H9 (cell line): Measurements from ENCODE around the gene PRKCA. TPM values are rescaled to one million over a fixed set of nuclear protein-coding genes. Genes with fewer than 3 reads are reported as not detected.
A peak's percentile ranks its signal among the peaks of the same experiment; 100 is the strongest.

Experiments
- DNase-seq: peaks from one replicate; pipeline ENCODE4 v3.0.0-alpha.2; 2017
- H2AFZ ChIP-seq: one replicate; pipeline ENCODE4 v1.6.1; 2013; ENCODE audit warnings: mild to moderate bottlenecking, low read length, control low read depth, moderate library complexity
- H2AK5ac ChIP-seq: 2 replicates; pipeline ENCODE4 v1.6.1; 2013; ENCODE audit warnings: low read length, control low read depth, mixed read lengths; ENCODE audit not compliant: insufficient read length
- H2BK120ac ChIP-seq: one replicate; pipeline ENCODE4 v1.6.1; 2013; ENCODE audit warnings: low read depth, mild to moderate bottlenecking, low read length, control low read depth, inconsistent platforms; ENCODE audit not compliant: poor library complexity, severe bottlenecking
- H2BK12ac ChIP-seq: 2 replicates; pipeline ENCODE4 v1.6.1; 2013; ENCODE audit warnings: low read length, control low read depth, mixed read lengths, low read depth; ENCODE audit not compliant: insufficient read length
- H2BK15ac ChIP-seq: 2 replicates; pipeline ENCODE4 v1.6.1; 2013; ENCODE audit warnings: low read depth, low read length, control low read depth
- H2BK20ac ChIP-seq: one replicate; pipeline ENCODE4 v1.6.1; 2013; ENCODE audit warnings: low read depth, mild to moderate bottlenecking, low read length, control low read depth, inconsistent platforms; ENCODE audit not compliant: poor library complexity, severe bottlenecking
- H2BK5ac ChIP-seq: 2 replicates; pipeline ENCODE4 v1.6.1; 2013; ENCODE audit warnings: low read length, control low read depth, mixed read lengths; ENCODE audit not compliant: insufficient read length
- H3K14ac ChIP-seq: 2 replicates; pipeline ENCODE4 v1.6.1; 2013; ENCODE audit warnings: low read length, control low read depth; ENCODE audit not compliant: insufficient read depth
- H3K18ac ChIP-seq: 2 replicates; pipeline ENCODE4 v1.6.1; 2013; ENCODE audit warnings: low read depth, mild to moderate bottlenecking, mixed read lengths, low read length, control low read depth; ENCODE audit not compliant: insufficient read length
- H3K23ac ChIP-seq: 2 replicates; pipeline ENCODE4 v1.6.1; 2013; ENCODE audit warnings: low read length, control low read depth, mixed read lengths, low read depth; ENCODE audit not compliant: insufficient read length
- H3K23me2 ChIP-seq: 2 replicates; pipeline ENCODE4 v1.6.1; 2013; ENCODE audit warnings: low read depth, mild to moderate bottlenecking, mixed read lengths, low read length, control low read depth; ENCODE audit not compliant: insufficient read length, poor library complexity, severe bottlenecking
- H3K27ac ChIP-seq: 2 replicates; pipeline ENCODE4 v1.5.1; 2013; ENCODE audit warnings: low read length, control low read depth, mixed read lengths, low read depth; ENCODE audit not compliant: insufficient read length
- H3K27me3 ChIP-seq: 2 replicates; pipeline ENCODE4 v1.6.1; 2013; ENCODE audit warnings: low read length, control low read depth, inconsistent platforms; ENCODE audit not compliant: insufficient read depth
- H3K4ac ChIP-seq: 2 replicates; pipeline ENCODE4 v1.6.1; 2013; ENCODE audit warnings: low read depth, mild to moderate bottlenecking, control low read depth, inconsistent platforms, low read length, moderate library complexity
- H3K4me1 ChIP-seq: 2 replicates; pipeline ENCODE4 v1.6.1; 2013; ENCODE audit warnings: low read length, control low read depth, inconsistent platforms; ENCODE audit not compliant: insufficient read depth
- H3K4me2 ChIP-seq: 2 replicates; pipeline ENCODE4 v1.6.1; 2013; ENCODE audit warnings: low read length, control low read depth, mixed read lengths; ENCODE audit not compliant: insufficient read length, insufficient read depth
- H3K56ac ChIP-seq: 2 replicates; pipeline ENCODE4 v1.6.1; 2013; ENCODE audit warnings: low read depth, mild to moderate bottlenecking, mixed read lengths, low read length, control low read depth; ENCODE audit not compliant: insufficient read length
- H3K79me1 ChIP-seq: 2 replicates; pipeline ENCODE4 v1.6.1; 2013; ENCODE audit warnings: low read depth, mild to moderate bottlenecking, moderate library complexity, low read length, control low read depth, inconsistent platforms; ENCODE audit not compliant: insufficient read depth, poor library complexity, severe bottlenecking
- H3K79me2 ChIP-seq: 2 replicates; pipeline ENCODE4 v1.6.1; 2013; ENCODE audit warnings: low read length, control low read depth, inconsistent platforms; ENCODE audit not compliant: insufficient read depth
- H3K9ac ChIP-seq: 2 replicates; pipeline ENCODE4 v1.6.1; 2013; ENCODE audit warnings: low read length, control low read depth, mixed read lengths; ENCODE audit not compliant: insufficient read length; ENCODE audit errors: extremely low read depth
- H3K9me3 ChIP-seq: one replicate; pipeline ENCODE4 v1.6.1; 2013; ENCODE audit warnings: low read depth, low read length, inconsistent platforms; ENCODE audit not compliant: control insufficient read depth
- H3T11ph ChIP-seq: one replicate; pipeline ENCODE4 v1.6.1; 2013; ENCODE audit warnings: mild to moderate bottlenecking, low read length, control low read depth, inconsistent platforms
- H4K20me1 ChIP-seq: one replicate; pipeline ENCODE4 v1.6.1; 2013; ENCODE audit not compliant: control insufficient read depth, insufficient read length, insufficient read depth
- H4K5ac ChIP-seq: 2 replicates; pipeline ENCODE4 v1.6.1; 2013; ENCODE audit warnings: low read depth, mild to moderate bottlenecking, mixed read lengths, low read length, control low read depth; ENCODE audit not compliant: insufficient read length
- H4K8ac ChIP-seq: replicated peaks from 2 replicates; pipeline ENCODE4 v1.6.1; 2013; ENCODE audit warnings: low read length, control low read depth, mixed read lengths, low read depth; ENCODE audit not compliant: insufficient read length
- H4K91ac ChIP-seq: 2 replicates; pipeline ENCODE4 v1.6.1; 2013; ENCODE audit warnings: low read depth, mild to moderate bottlenecking, moderate library complexity, mixed read lengths, low read length, control low read depth; ENCODE audit not compliant: insufficient read length
- H3K27ac Mint-ChIP-seq, 3 experiments: 2 replicates in 2 of 3; 3 replicates in 1 of 3; pipeline ENCODE4 v1.8.0; 2020 to 2021; ENCODE audit warnings: mixed read lengths in 3 of 3, mild to moderate bottlenecking in 1 of 3, moderate library complexity in 1 of 3
- H3K27me3 Mint-ChIP-seq: 2 replicates; pipeline ENCODE4 v1.8.0; 2021; ENCODE audit warnings: low read depth, mild to moderate bottlenecking, moderate library complexity, mixed read lengths
- H3K36me3 Mint-ChIP-seq, 3 experiments: 2 replicates in 2 of 3; 3 replicates in 1 of 3; pipeline ENCODE4 v1.8.0; 2020 to 2021; ENCODE audit warnings: low read depth in 3 of 3, mixed read lengths in 3 of 3; ENCODE audit not compliant: insufficient read depth in 1 of 3
- H3K4me1 Mint-ChIP-seq, 2 experiments: 2 replicates each; pipeline ENCODE4 v1.8.0; 2020; ENCODE audit warnings: mixed read lengths in 2 of 2
- H3K4me3 Mint-ChIP-seq, 2 experiments: 2 replicates in 1 of 2; 3 replicates in 1 of 2; pipeline ENCODE4 v1.8.0; 2020 to 2021; ENCODE audit warnings: mild to moderate bottlenecking in 2 of 2, mixed read lengths in 2 of 2, moderate library complexity in 1 of 2
- H3K9me3 Mint-ChIP-seq, 2 experiments: 2 replicates in 1 of 2; 3 replicates in 1 of 2; pipeline ENCODE4 v1.8.0; 2020; ENCODE audit warnings: mild to moderate bottlenecking in 2 of 2, mixed read lengths in 2 of 2, moderate library complexity in 1 of 2
- CTCF ChIP-seq: fragments of 200-600 bp; sonication (generic); conservative IDR thresholded peaks from 3 replicates; pipeline ENCODE4 v1.8.0; 2021; ENCODE audit warnings: antibody characterized with exemption, mild to moderate bottlenecking
- WGBS: extraction: QIAGEN DNeasy Blood & Tissue Kit; methylation state at CpG from one replicate; pipeline ENCODE4 v1.1.7; 2013; ENCODE audit warnings: missing lambda C conversion rate, low lambda C conversion rate, mixed read lengths; ENCODE audit not compliant: insufficient read length; ENCODE audit errors: extremely low coverage; 5-methylcytosine and 5-hydroxymethylcytosine counted together
- total RNA-seq: library from RNA; stranded (reverse); gene quantifications from 2 replicates; pipeline ENCODE4 v1.2.1, GENCODE V29; 2021

The PRKCA gene
- total RNA-seq, 1 experiment from 2014 or later = 10.5 TPM

DNA sequence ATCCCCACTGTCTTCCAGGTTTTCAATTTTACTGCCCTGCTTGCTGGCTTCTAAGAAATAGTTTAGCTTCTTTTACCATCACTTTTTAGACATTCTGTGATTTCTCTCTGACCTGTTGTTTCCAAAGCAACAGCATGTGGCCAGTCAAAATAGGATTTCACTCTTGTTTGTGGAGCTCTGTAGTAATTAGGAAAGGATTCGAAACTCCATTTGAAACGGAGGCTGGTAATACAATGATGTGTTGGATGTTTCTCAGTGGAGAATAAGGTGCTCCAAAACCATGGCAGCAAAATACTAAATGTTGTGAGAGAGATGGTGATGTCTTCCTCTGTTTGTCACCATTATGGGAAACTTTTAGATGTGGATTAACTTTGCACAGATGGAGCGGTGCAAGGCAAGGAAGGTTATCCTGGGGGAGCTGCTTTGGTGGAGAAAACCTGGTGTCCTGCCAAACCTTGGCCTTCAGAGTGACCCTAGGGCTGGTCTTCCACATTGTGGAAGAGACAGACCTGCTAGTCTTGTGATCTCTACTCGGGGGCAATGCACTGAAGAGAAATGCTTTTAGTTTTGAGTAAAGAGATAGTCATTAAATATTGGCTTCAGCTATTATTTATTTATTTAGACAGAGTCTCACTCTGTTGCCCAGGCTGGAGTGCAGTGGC lies 79.4 kb downstream of the PRKCA start:
- Mint-ChIP-seq H3K27ac (peak overlapping the region in 1 of 3 experiments; percentile 53; a peak in 1 of 7 replicates), H3K4me3 (no peak overlapping the region), H3K27me3 (no peaks in the 10 kb centered on the region), H3K36me3 (peaks cover 0 to 3% (median 0%) of the 10 kb centered on the region in 3 experiments; a peak in 1 of 7 replicates), H3K9me3 (no peaks in the 10 kb centered on the region; a peak in 1 of 5 replicates), H3K4me1 (peaks cover 2 to 3% of the 10 kb centered on the region in 2 experiments)
- no peak for DNase-seq
- Histone ChIP-seq H3K79me2 (no peaks in the 10 kb centered on the region), H2BK5ac (no peak overlapping the region), H3T11ph (no peak overlapping the region), H3K23me2 (no peaks in the 10 kb centered on the region), H3K14ac (no peak overlapping the region), H4K5ac (no peak overlapping the region), H3K4me1 (0 out of 2 replicates have a peak, but pooled peaks cover 2% of the 10 kb centered on the region), H3K4ac (no peak overlapping the region), H3K27me3 (no peaks in the 10 kb centered on the region), H2AK5ac (no peak overlapping the region), H2BK20ac (no peak overlapping the region), H3K9me3 (no peaks in the 10 kb centered on the region), H3K9ac (no peak overlapping the region), H2BK12ac (no peak overlapping the region), H3K4me2 (no peak overlapping the region), H3K56ac (no peak overlapping the region), H2AFZ (no peak overlapping the region), H3K27ac (no peak overlapping the region), H3K79me1 (peaks cover 2% of the 10 kb centered on the region), H4K91ac (no peak overlapping the region), H3K18ac (no peak overlapping the region), H2BK120ac (no peak overlapping the region), H4K8ac (no peak overlapping the region), H4K20me1 (no peaks in the 10 kb centered on the region), H3K23ac (no peak overlapping the region), H2BK15ac (no peak overlapping the region)
- no CpG with 5 or more reads among the region's 4 CpGs for WGBS
- TF ChIP-seq CTCF = no peak
